WERI-Rb-1 (cell line): ENCODE measurements around the gene DCAF7.

Experiments
- DNase-seq: peaks from one replicate; pipeline ENCODE4 v3.0.0-alpha.2; 2020
- H3K27ac ChIP-seq: fragments of 250-450 bp; sonication (Bioruptor Pico); 2 replicates; pipeline ENCODE4 v1.5.1; 2020; ENCODE audit warnings: mild to moderate bottlenecking, moderate library complexity
- H3K27me3 ChIP-seq: fragments of 250-450 bp; sonication (Bioruptor Pico); 2 replicates; pipeline ENCODE4 v1.5.1; 2021; ENCODE audit warnings: mild to moderate bottlenecking, low read depth, moderate library complexity; ENCODE audit not compliant: insufficient read depth, severe bottlenecking
- H3K36me3 ChIP-seq: fragments of 250-450 bp; sonication (Bioruptor Pico); 2 replicates; pipeline ENCODE4 v1.5.1; 2020; ENCODE audit warnings: mild to moderate bottlenecking, moderate library complexity
- H3K4me3 ChIP-seq: 2 replicates; pipeline ENCODE4 v1.5.1; 2011; ENCODE audit warnings: low read depth, mild to moderate bottlenecking, control low read depth, low read length
- H3K9me3 ChIP-seq: fragments of 250-450 bp; sonication (Bioruptor Pico); 2 replicates; pipeline ENCODE4 v1.5.1; 2021; ENCODE audit warnings: mild to moderate bottlenecking, moderate library complexity; ENCODE audit not compliant: severe bottlenecking
- TF ChIP-seq, protein P1 (sequence below): IDR thresholded peaks from 2 replicates; pipeline ENCODE4 v1.5.1; 2011; ENCODE audit warnings: low read depth, mild to moderate bottlenecking, control low read depth, inconsistent platforms, low read length

Gene DCAF7

DNA sequence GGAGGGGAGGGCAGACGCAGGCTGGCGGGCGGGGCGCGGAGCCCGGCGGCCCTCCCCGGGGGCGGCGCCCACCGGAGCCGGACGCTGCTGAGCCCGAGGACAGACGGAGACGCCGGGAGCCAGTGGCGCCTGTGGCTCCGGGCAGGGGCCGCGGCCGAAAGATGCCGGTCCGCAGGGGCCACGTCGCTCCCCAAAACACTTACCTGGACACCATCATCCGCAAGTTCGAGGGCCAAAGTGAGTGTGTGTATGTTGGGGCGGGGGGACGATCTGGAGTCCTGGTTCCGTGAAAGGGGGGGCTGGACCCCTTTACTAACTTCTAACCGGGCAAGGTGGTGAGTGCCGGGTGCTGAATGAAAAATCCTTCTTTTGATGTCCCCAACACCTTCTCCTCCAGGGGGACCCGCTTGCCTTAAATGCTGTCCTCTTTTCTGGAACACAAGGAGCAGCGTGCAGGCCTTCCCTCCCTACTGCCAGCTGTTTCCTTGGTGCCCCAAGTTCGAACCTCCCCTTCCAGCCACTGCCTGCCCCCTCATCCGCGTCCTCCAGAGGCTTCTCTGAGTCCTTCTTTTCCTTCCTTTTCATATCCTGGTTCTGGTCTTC lies 26.9 kb upstream of the DCAF7 start, which contains the start of gene KCNH6:
Gene KCNH6 (plus strand): TSS at position 106 of the 603 bp plus-strand sequence. CDS start 56 bp downstream, at position 162.
- peak within 1 kb of the TSS; percentile 95 for H3K27ac ChIP-seq
- DNase-seq = no peak
- H3K9me3 ChIP-seq = no peaks in the 10 kb centered on the region
- peak within 1 kb of the TSS; percentile 78 for H3K4me3 ChIP-seq
- peaks cover 41% of the 10 kb centered on the region for H3K36me3 ChIP-seq
- no peaks in the 10 kb centered on the region for H3K27me3 ChIP-seq
- TF ChIP-seq, protein P1, sequence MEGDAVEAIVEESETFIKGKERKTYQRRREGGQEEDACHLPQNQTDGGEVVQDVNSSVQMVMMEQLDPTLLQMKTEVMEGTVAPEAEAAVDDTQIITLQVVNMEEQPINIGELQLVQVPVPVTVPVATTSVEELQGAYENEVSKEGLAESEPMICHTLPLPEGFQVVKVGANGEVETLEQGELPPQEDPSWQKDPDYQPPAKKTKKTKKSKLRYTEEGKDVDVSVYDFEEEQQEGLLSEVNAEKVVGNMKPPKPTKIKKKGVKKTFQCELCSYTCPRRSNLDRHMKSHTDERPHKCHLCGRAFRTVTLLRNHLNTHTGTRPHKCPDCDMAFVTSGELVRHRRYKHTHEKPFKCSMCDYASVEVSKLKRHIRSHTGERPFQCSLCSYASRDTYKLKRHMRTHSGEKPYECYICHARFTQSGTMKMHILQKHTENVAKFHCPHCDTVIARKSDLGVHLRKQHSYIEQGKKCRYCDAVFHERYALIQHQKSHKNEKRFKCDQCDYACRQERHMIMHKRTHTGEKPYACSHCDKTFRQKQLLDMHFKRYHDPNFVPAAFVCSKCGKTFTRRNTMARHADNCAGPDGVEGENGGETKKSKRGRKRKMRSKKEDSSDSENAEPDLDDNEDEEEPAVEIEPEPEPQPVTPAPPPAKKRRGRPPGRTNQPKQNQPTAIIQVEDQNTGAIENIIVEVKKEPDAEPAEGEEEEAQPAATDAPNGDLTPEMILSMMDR = no peak

DNA sequence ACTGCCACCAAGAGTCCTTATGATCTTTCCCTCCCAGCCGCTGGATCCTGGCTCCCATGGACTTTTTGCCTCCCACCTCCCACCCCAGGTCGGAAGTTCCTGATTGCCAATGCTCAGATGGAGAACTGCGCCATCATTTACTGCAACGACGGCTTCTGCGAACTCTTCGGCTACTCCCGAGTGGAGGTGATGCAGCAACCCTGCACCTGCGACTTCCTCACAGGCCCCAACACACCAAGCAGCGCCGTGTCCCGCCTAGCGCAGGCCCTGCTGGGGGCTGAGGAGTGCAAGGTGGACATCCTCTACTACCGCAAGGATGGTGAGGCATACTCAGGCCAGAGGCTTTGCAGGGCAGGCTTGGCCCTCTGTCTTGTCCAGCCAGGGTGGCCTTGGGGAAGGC lies 26.2 kb upstream of the DCAF7 start:
- no peaks in the 10 kb centered on the region for H3K27me3 ChIP-seq
- peaks cover 46% of the 10 kb centered on the region for H3K36me3 ChIP-seq
- no peak for DNase-seq
- peak overlapping the region; percentile 95 for H3K27ac ChIP-seq
- TF ChIP-seq, protein P1 = no peak
- no peaks in the 10 kb centered on the region for H3K9me3 ChIP-seq
- H3K4me3 ChIP-seq = peak overlapping the region; percentile 78

DNA sequence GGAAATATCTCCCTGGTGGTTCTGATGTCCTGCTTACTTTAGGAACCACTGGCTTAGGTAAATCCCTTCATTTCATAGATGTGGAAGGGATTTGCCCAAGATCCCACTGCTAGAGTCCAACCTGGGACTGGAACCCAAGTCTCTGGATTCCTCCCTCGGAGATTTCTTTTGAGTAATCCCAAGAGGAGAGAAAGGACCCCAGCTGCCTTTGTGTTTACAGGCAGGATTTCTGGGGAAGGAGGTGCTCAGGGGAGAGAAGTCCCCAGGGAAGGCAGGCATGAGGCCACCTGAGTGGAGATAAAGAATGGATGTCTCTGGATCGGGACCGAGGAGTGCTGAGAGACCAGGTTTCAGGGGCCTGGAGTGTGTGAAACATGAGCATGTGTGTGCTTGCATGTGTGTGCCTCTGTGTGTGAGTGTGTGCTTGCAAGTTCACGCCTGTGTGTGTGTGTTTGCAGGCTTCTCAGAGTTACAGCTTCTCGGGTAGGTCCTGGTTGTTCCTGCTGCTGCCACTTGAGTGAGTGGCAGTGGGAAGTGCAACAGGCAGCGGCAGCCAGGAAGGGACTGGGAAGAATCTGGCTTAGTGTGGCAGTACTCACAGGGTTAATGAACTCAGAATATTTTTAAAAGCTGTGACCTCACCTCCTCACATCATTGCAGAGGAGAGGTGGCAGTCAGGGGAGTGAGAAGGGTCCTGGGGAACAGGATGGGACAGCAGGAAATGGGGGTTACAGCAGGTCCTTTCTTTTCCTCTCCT lies 24.9 kb upstream of the DCAF7 start:
- Histone ChIP-seq H3K36me3 (peaks cover 50% of the 10 kb centered on the region), H3K27me3 (no peaks in the 10 kb centered on the region), H3K9me3 (no peaks in the 10 kb centered on the region), H3K27ac (peak overlapping the region; percentile 95), H3K4me3 (peak overlapping the region; percentile 78)
- peak; percentile 64 for DNase-seq
- TF ChIP-seq, protein P1 = no peak

DNA sequence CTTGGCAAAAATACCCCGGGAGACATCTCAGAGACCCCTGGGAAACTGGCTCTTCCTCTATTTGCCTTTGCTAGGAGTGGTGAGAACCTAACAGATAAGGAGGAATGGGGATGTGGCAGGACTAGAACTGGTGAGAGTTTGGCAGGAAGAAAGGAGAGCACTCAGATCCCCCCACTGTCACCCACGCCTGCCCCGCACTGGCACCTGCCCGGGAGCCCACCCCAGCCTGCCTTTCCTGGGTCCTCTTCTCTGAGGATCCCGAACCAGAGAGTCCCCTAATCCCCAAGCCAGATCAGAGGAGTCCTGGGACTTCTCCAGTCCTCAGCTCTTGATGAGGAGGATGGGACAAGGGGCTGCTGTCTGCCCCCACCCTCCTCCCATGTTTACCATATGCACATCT lies 23.4 kb upstream of the DCAF7 start:
- Histone ChIP-seq H3K4me3 (peak overlapping the region; percentile 4; the same call in 1 of the 2 replicates), H3K36me3 (peaks cover 56% of the 10 kb centered on the region), H3K27ac (peak overlapping the region; percentile 95), H3K27me3 (no peaks in the 10 kb centered on the region), H3K9me3 (no peaks in the 10 kb centered on the region)
- no peak for DNase-seq
- TF ChIP-seq, protein P1 = no peak

DNA sequence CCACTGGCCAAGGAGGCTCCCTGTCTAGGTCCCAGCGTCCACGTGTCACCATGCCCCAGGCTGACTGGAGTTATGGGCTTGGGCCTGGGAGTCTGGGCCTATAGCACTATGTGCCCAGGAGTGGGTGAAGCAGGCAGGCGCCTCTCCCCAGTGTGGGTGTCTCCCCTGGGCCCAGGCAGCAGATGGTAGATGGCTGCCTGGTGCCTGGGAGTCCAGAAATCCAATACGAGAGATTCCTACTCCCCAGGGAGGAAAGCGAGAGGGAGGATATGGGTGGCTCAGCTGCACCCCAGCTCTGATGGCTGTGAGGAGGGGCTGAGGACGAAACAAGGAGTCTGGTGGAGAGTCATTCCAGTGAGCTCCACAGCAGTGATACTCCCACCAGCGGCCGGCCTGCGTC lies 22.1 kb upstream of the DCAF7 start:
- H3K9me3 ChIP-seq = no peaks in the 10 kb centered on the region
- TF ChIP-seq, protein P1 = no peak
- no peak overlapping the region for H3K4me3 ChIP-seq
- H3K36me3 ChIP-seq = peaks cover 62% of the 10 kb centered on the region
- peak; percentile 55 for DNase-seq
- H3K27ac ChIP-seq = peak overlapping the region; percentile 95
- H3K27me3 ChIP-seq = no peaks in the 10 kb centered on the region
